HepG2 (cell line): ENCODE measurements around the gene ESRRG. TPM values are rescaled to one million over a fixed set of nuclear protein-coding genes. Genes with fewer than 3 reads are reported as not detected.

Source experiments
- ATAC-seq: fragments of 200-7000 bp; cut with Tn5 transposase; 3 replicates; pipeline ENCODE4 v1.9.1; 2020; ENCODE audit warnings: mild to moderate bottlenecking, moderate library complexity
- BruUV-seq: library from RNA; stranded (reverse); fragments of 400-500 nt; replicated peaks from 2 replicates; lab custom pipeline; 2021; lab: Mats Ljungman, UMichigan
- CTCF ChIA-PET: fragments of 300-600 bp; formaldehyde crosslinking; extraction: SDS; loops from one replicate; lab custom pipeline; 2021; ENCODE audit warnings: low total read pairs, inconsistent platforms, low intra/inter-chr PET ratio; lab: Yijun Ruan, JAX
- POLR2A ChIA-PET: fragments of 350-600 bp; sonication (Branson Sonifier 250); formaldehyde crosslinking; loops from one replicate; lab custom pipeline; 2020; ENCODE audit warnings: antibody characterized with exemption, inconsistent platforms; lab: Yijun Ruan, JAX
- DNase-seq: peaks from one replicate; pipeline ENCODE4 v3.0.0-alpha.2; 2015; ENCODE audit warnings: low spot score
- FAIRE-seq: peaks from 3 replicates; lab custom pipeline; 2011; peaks lifted over from hg19 to GRCh38; lab: Jason Lieb, UNC
- H2AFZ ChIP-seq: one replicate; pipeline ENCODE4 v1.6.1; 2011; ENCODE audit warnings: low read length, inconsistent platforms
- H3K27ac ChIP-seq: fragments of 300-600 bp; 3 replicates; pipeline ENCODE4 v1.8.0; 2011; ENCODE audit warnings: mixed run types, mild to moderate bottlenecking, mixed read lengths, low read length, inconsistent platforms; ENCODE audit not compliant: insufficient read depth; ENCODE audit errors: extremely low read length
- H3K27me3 ChIP-seq, 2 experiments: fragments of 200-600 bp in 1 of 2; 2 replicates in 1 of 2; 3 replicates in 1 of 2; pipeline versions ENCODE4 v1.6.0 to v1.8.0; 2011; ENCODE audit warnings: low read length in 2 of 2, mild to moderate bottlenecking in 2 of 2, moderate library complexity in 2 of 2, inconsistent platforms in 1 of 2; ENCODE audit not compliant: insufficient read depth in 2 of 2, control insufficient read depth in 1 of 2
- H3K36me3 ChIP-seq, 2 experiments: fragments of 200-600 bp in 1 of 2; replicated peaks in 1 of 2; 2 replicates in 1 of 2; 3 replicates in 1 of 2; pipeline versions ENCODE4 v1.5.1 to v1.8.0; 2011; ENCODE audit warnings: low read length in 2 of 2, inconsistent platforms in 1 of 2; ENCODE audit not compliant: insufficient read depth in 2 of 2, control insufficient read depth in 1 of 2
- H3K4me1 ChIP-seq: 2 replicates; pipeline ENCODE4 v1.5.1; 2012; ENCODE audit warnings: low read length, inconsistent platforms; ENCODE audit not compliant: insufficient read depth
- H3K4me2 ChIP-seq: 2 replicates; pipeline ENCODE4 v1.6.0; 2011; ENCODE audit warnings: low read depth, low read length, inconsistent platforms
- H3K4me3 ChIP-seq, 3 experiments: fragments of 200-600 bp in 1 of 3; sonication (generic), shearing (Covaris generic) in 1 of 3; replicated peaks in 1 of 3; 2 replicates each; pipeline ENCODE4 v1.5.1; 2011 to 2016; ENCODE audit warnings: low read length in 3 of 3, inconsistent platforms in 2 of 3, low read depth in 2 of 3, mild to moderate bottlenecking in 2 of 3, control low read depth in 1 of 3, mixed read lengths in 1 of 3; ENCODE audit not compliant: insufficient read depth in 1 of 3
- H3K79me2 ChIP-seq: one replicate; pipeline ENCODE4 v1.6.1; 2011; ENCODE audit warnings: low read length, inconsistent platforms; ENCODE audit not compliant: insufficient read depth
- H3K9ac ChIP-seq: 2 replicates; pipeline ENCODE4 v1.6.0; 2011; ENCODE audit warnings: mild to moderate bottlenecking, low read depth, low read length, inconsistent platforms; ENCODE audit not compliant: insufficient read depth
- H3K9me3 ChIP-seq: 2 replicates; pipeline ENCODE4 v1.5.1; 2012; ENCODE audit warnings: mild to moderate bottlenecking, low read length
- H4K20me1 ChIP-seq: 2 replicates; pipeline ENCODE4 v1.6.0; 2011; ENCODE audit warnings: inconsistent platforms, mild to moderate bottlenecking, low read length, moderate library complexity; ENCODE audit not compliant: insufficient read depth
- ATRX ChIP-seq: sonication (generic); formaldehyde crosslinking; IDR thresholded peaks from 2 replicates; pipeline ENCODE4 v1.4.0; 2020; ENCODE audit warnings: missing genetic modification reagents, borderline replicate concordance
- DPF2 ChIP-seq: sonication (generic); formaldehyde crosslinking; IDR thresholded peaks from 2 replicates; pipeline ENCODE4 v1.4.0; 2020; ENCODE audit warnings: mild to moderate bottlenecking, low read depth, missing genetic modification reagents, borderline replicate concordance
- ELK4 ChIP-seq: sonication (generic); formaldehyde crosslinking; IDR thresholded peaks from 2 replicates; pipeline ENCODE4 v1.9.0; 2021; ENCODE audit warnings: missing genetic modification reagents, borderline replicate concordance
- HOXD1 ChIP-seq: sonication (generic); formaldehyde crosslinking; IDR thresholded peaks from 2 replicates; pipeline ENCODE4 v1.5.0; 2020; ENCODE audit warnings: missing genetic modification reagents
- KDM5B ChIP-seq: sonication (generic); formaldehyde crosslinking; IDR thresholded peaks from 2 replicates; pipeline ENCODE4 v1.4.0; 2020; ENCODE audit warnings: missing genetic modification reagents, mild to moderate bottlenecking, borderline replicate concordance
- MAFG ChIP-seq: sonication (generic); formaldehyde crosslinking; IDR thresholded peaks from 2 replicates; pipeline ENCODE4 v1.5.1; 2020; ENCODE audit warnings: mild to moderate bottlenecking, missing genetic modification reagents
- MEF2D ChIP-seq: sonication (generic); formaldehyde crosslinking; IDR thresholded peaks from 2 replicates; pipeline ENCODE4 v1.5.1; 2020; ENCODE audit warnings: mild to moderate bottlenecking, missing genetic modification reagents
- NFE2L2 ChIP-seq: fragments of 150-350 bp; IDR thresholded peaks from 2 replicates; pipeline ENCODE4 v1.6.1; 2014; ENCODE audit warnings: low read length
- NFKBIZ ChIP-seq: IDR thresholded peaks from 2 replicates; pipeline ENCODE4 v1.6.1; 2018; ENCODE audit warnings: missing genetic modification reagents, missing compliant biosample characterization
- PPARG ChIP-seq: conservative IDR thresholded peaks from 2 replicates; pipeline ENCODE4 v1.6.1; 2016; ENCODE audit warnings: missing biosample characterization, missing genetic modification reagents
- ZBTB10 ChIP-seq: sonication (generic); formaldehyde crosslinking; IDR thresholded peaks from 2 replicates; pipeline ENCODE4 v1.4.0; 2020; ENCODE audit warnings: missing genetic modification reagents, borderline replicate concordance
- ZFY ChIP-seq: sonication (generic); formaldehyde crosslinking; IDR thresholded peaks from 2 replicates; pipeline ENCODE4 v1.4.0; 2020; ENCODE audit warnings: missing genetic modification reagents
- ZNF672 ChIP-seq: sonication (generic); formaldehyde crosslinking; IDR thresholded peaks from 2 replicates; pipeline ENCODE4 v1.8.1; 2022; ENCODE audit warnings: missing genetic modification reagents
- ZNF691 ChIP-seq: sonication (generic); formaldehyde crosslinking; IDR thresholded peaks from 2 replicates; pipeline ENCODE4 v1.4.0; 2020; ENCODE audit warnings: missing genetic modification reagents, low read depth, mild to moderate bottlenecking, borderline replicate concordance
- WGBS: methylation state at CpG from one replicate; pipeline ENCODE4 v1.1.6; 2017; ENCODE audit warnings: low lambda C conversion rate; 5-methylcytosine and 5-hydroxymethylcytosine counted together
- in situ Hi-C: cut with HindIII; loops from 2 replicates; pipeline ENCODE4 v1.10.0; 2017; ENCODE audit warnings: low pct_unique_long_range_greater_than_20kb; ENCODE audit not compliant: extremely low pct_ligation_motif_present
- intact Hi-C: fragments of 100-400 bp; cut with micrococcal nuclease; formaldehyde crosslinking; loops from one replicate; pipeline ENCODE4 v1.10.0; 2022; ENCODE audit not compliant: unreplicated experiment
- polyA plus RNA-seq, 8 experiments: library from polyadenylated mRNA; depleted of rRNA in 3 of 8; stranded (reverse) in 7 of 8; unstranded in 1 of 8; fragments of >200 nt; fragmentation: Illumina TruSeq in 4 of 8; extraction: Trizol in 4 of 8; gene quantifications; 2 replicates each; pipeline versions ENCODE4 v1.2.1 to v1.2.3, GENCODE V29; 2011 to 2016; ENCODE audit warnings: low read depth in 4 of 8, missing spikeins in 1 of 8, mixed read lengths in 1 of 8; ENCODE audit not compliant: insufficient read depth in 1 of 8
- total RNA-seq, 5 experiments: library from RNA; depleted of rRNA; stranded (reverse); fragments of >200 nt; fragmentation: Illumina TruSeq; extraction: Trizol; gene quantifications; 2 replicates each; pipeline ENCODE4 v1.2.3, GENCODE V29; 2016; ENCODE audit warnings: low read depth in 1 of 5

The ESRRG gene
- total and polyA plus RNA-seq, 2 of the 13 experiments (the other 11 are each of a cell fraction or from before 2014, with no cell fraction given), result not detected

GRCh38 chr1:216651826-216652418 lies 71.3 kb downstream of the ESRRG start:
- TF ChIP-seq ZFY (CRISPR knock-in tag), result no peak
- TF ChIP-seq ELK4 (CRISPR knock-in tag), result no peak
- TF ChIP-seq NFE2L2, result no peak
- TF ChIP-seq MAFG (CRISPR knock-in tag), result no peak
- TF ChIP-seq HOXD1, result no peak
- no peak for TF ChIP-seq ATRX
- no peak for TF ChIP-seq ZNF672 (CRISPR knock-in tag)
- TF ChIP-seq ZNF691 (CRISPR knock-in tag), result no peak
- TF ChIP-seq DPF2 (CRISPR knock-in tag), result no peak
- TF ChIP-seq KDM5B (CRISPR knock-in tag), result no peak
- no peak for TF ChIP-seq PPARG (CRISPR knock-in tag)
- no peak for TF ChIP-seq NFKBIZ (CRISPR knock-in tag)
- TF ChIP-seq MEF2D, result no peak
- TF ChIP-seq ZBTB10 (CRISPR knock-in tag), result no peak
- no peak for DNase-seq
- Histone ChIP-seq H3K36me3 (no peaks in the 10 kb centered on the region), H3K9me3 (no peaks in the 10 kb centered on the region), H3K79me2 (no peaks in the 10 kb centered on the region), H3K4me3 (no peak overlapping the region), H2AFZ (no peak overlapping the region), H3K4me1 (no peaks in the 10 kb centered on the region), H3K27me3 (no peaks in the 10 kb centered on the region), H3K9ac (no peak overlapping the region), H3K27ac (no peak overlapping the region), H3K4me2 (no peak overlapping the region), H4K20me1 (no peaks in the 10 kb centered on the region)
- intact Hi-C loops, result no loop called here
- WGBS, result 10% methylated on average over 6 of the region's 6 CpGs
- BruUV-seq, result no TSS peak
- POLR2A ChIA-PET, result no interaction called here
- ATAC-seq, result no peak
- FAIRE-seq, result no peak
- in situ Hi-C loops, result no loop called here
- CTCF ChIA-PET, result no interaction called here
